A549 (cell line): ENCODE results near the gene EGLN2. TPM values are rescaled to one million over a fixed set of nuclear protein-coding genes. Genes with fewer than 3 reads are reported as not detected.

Experiments
- ATAC-seq, 2 experiments: fragments of 200-7000 bp in 1 of 2; fragments of >200 bp in 1 of 2; cut with Nextera tagmentation in 1 of 2; cut with Tn5 transposase in 1 of 2; 3 replicates each; pipeline versions ENCODE4 v1.8.0 to v1.9.1; 2018 to 2020; ENCODE audit warnings: mild to moderate bottlenecking in 1 of 2, moderate library complexity in 1 of 2
- CTCF ChIA-PET: fragments of 300-600 bp; sonication (Branson Sonifier 250); formaldehyde crosslinking; extraction: SDS; loops from one replicate; lab custom pipeline; 2021; ENCODE audit warnings: antibody characterized with exemption, inconsistent platforms; lab: Yijun Ruan, JAX
- POLR2A ChIA-PET: fragments of 350-600 bp; formaldehyde crosslinking; extraction: SDS; loops from one replicate; lab custom pipeline; 2021; ENCODE audit warnings: antibody characterized with exemption, inconsistent platforms; lab: Yijun Ruan, JAX
- DNase-seq, 2 experiments: peaks; one replicate each; pipeline versions ENCODE4 v3.0.0 to v3.0.0-alpha.2; 2011 to 2016; ENCODE audit warnings: low read depth in 1 of 2, low spot score in 1 of 2
- FAIRE-seq: peaks from 2 replicates; lab custom pipeline; 2011; peaks lifted over from hg19 to GRCh38; lab: Jason Lieb, UNC
- H3K27ac ChIP-seq, 2 experiments: fragments of >200 bp; sonication (Bioruptor Twin); formaldehyde crosslinking; 3 replicates each; pipeline ENCODE4 v1.5.1; 2016 to 2017
- H3K4me1 ChIP-seq: fragments of >200 bp; sonication (Bioruptor Twin); formaldehyde crosslinking; 3 replicates; pipeline ENCODE4 v1.6.1; 2016
- H3K4me2 ChIP-seq: fragments of >200 bp; sonication (Bioruptor Twin); formaldehyde crosslinking; 3 replicates; pipeline ENCODE4 v1.6.1; 2016
- H3K4me3 ChIP-seq: fragments of >200 bp; sonication (Bioruptor Twin); formaldehyde crosslinking; 3 replicates; pipeline ENCODE4 v1.5.1; 2016
- H3K9me3 ChIP-seq: fragments of >200 bp; sonication (Bioruptor Twin); formaldehyde crosslinking; 3 replicates; pipeline ENCODE4 v1.6.1; 2016
- CBX2 ChIP-seq: fragments of 200-600 bp; sonication (generic); IDR thresholded peaks from 2 replicates; pipeline ENCODE4 v1.6.1; 2016; ENCODE audit warnings: low read depth, mild to moderate bottlenecking, borderline replicate concordance
- CHD4 ChIP-seq: fragments of 200-600 bp; sonication (generic); IDR thresholded peaks from 2 replicates; pipeline ENCODE4 v1.6.1; 2016; ENCODE audit warnings: antibody characterized with exemption, mild to moderate bottlenecking, borderline replicate concordance
- EHMT2 ChIP-seq: fragments of 200-600 bp; sonication (generic); IDR thresholded peaks from 2 replicates; pipeline ENCODE4 v1.6.1; 2016; ENCODE audit warnings: antibody characterized with exemption, low read depth, mild to moderate bottlenecking, moderate library complexity
- EP300 ChIP-seq, 2 experiments: fragments of >200 bp; sonication (Bioruptor Twin); formaldehyde crosslinking; IDR thresholded peaks; 2 replicates in 1 of 2; 3 replicates in 1 of 2; pipeline ENCODE4 v1.6.1; 2016 to 2017
- ESRRA ChIP-seq: fragments of 150-350 bp; IDR thresholded peaks from 2 replicates; pipeline ENCODE4 v1.6.1; 2014; ENCODE audit warnings: mild to moderate bottlenecking, low read length, borderline replicate concordance
- FOSB ChIP-seq: fragments of 250-450 bp; sonication (Bioruptor Pico); IDR thresholded peaks from 2 replicates; pipeline ENCODE4 v1.5.0; 2020; ENCODE audit warnings: mild to moderate bottlenecking, moderate library complexity
- HMGXB4 ChIP-seq: fragments of 250-450 bp; sonication (Bioruptor Pico); IDR thresholded peaks from 2 replicates; pipeline ENCODE4 v1.5.0; 2021; ENCODE audit warnings: mild to moderate bottlenecking, moderate library complexity, borderline replicate concordance
- HOXB13 ChIP-seq: fragments of 250-450 bp; sonication (Bioruptor Pico); IDR thresholded peaks from 2 replicates; pipeline ENCODE4 v1.5.0; 2020; ENCODE audit warnings: low read depth, mild to moderate bottlenecking, moderate library complexity
- JUN ChIP-seq, 2 experiments: fragments of >200 bp; sonication (Bioruptor Twin); formaldehyde crosslinking; IDR thresholded peaks; 2 replicates in 1 of 2; 3 replicates in 1 of 2; pipeline ENCODE4 v1.6.1; 2016 to 2017
- KDM1A ChIP-seq: fragments of 200-600 bp; sonication (generic); IDR thresholded peaks from 2 replicates; pipeline ENCODE4 v1.6.1; 2016; ENCODE audit warnings: low read depth, mild to moderate bottlenecking
- PHF8 ChIP-seq: fragments of 200-600 bp; sonication (generic); IDR thresholded peaks from 2 replicates; pipeline ENCODE4 v1.6.1; 2016; ENCODE audit warnings: low read depth, mild to moderate bottlenecking, antibody characterized with exemption, moderate library complexity, borderline replicate concordance
- POLR2A ChIP-seq: IDR thresholded peaks from 2 replicates; pipeline ENCODE4 v1.6.1; 2012; ENCODE audit warnings: mild to moderate bottlenecking, low read length
- RFX5 ChIP-seq: fragments of 450-650 bp; IDR thresholded peaks from 2 replicates; pipeline ENCODE4 v1.7.1; 2014; ENCODE audit warnings: antibody characterized with exemption, mild to moderate bottlenecking, moderate library complexity
- SMC3 ChIP-seq: fragments of >200 bp; sonication (Bioruptor Twin); formaldehyde crosslinking; IDR thresholded peaks from 3 replicates; pipeline ENCODE4 v1.6.1; 2018; ENCODE audit warnings: inconsistent platforms
- SREBF2 ChIP-seq: fragments of 450-650 bp; IDR thresholded peaks from 2 replicates; pipeline ENCODE4 v1.6.1; 2014; ENCODE audit warnings: mild to moderate bottlenecking, moderate library complexity
- TP53 ChIP-seq: fragments of 250-450 bp; sonication (Bioruptor Pico); IDR thresholded peaks from 2 replicates; pipeline ENCODE4 v1.5.0; 2021; ENCODE audit warnings: mild to moderate bottlenecking, moderate library complexity
- ZFP36 ChIP-seq: fragments of 450-650 bp; IDR thresholded peaks from 2 replicates; pipeline ENCODE4 v1.6.1; 2014; ENCODE audit warnings: borderline replicate concordance; ENCODE audit not compliant: partially characterized antibody
- ZNF302 ChIP-seq: fragments of 250-450 bp; sonication (Bioruptor Pico); IDR thresholded peaks from 2 replicates; pipeline ENCODE4 v1.9.0; 2021; ENCODE audit warnings: inconsistent platforms, mild to moderate bottlenecking, moderate library complexity
- WGBS: methylation state at CpG from one replicate; pipeline ENCODE4 v1.1.6; 2017; ENCODE audit errors: missing lambda C conversion rate; 5-methylcytosine and 5-hydroxymethylcytosine counted together
- polyA plus RNA-seq, 4 experiments: library from polyadenylated mRNA; depleted of rRNA in 3 of 4; stranded (reverse); fragments of >200 nt; fragmentation: RNase III in 1 of 4; extraction: RNeasy Plus Mini Kit Qiagen cat#74134 plus additional on column Dnase treatment in 1 of 4; gene quantifications; 2 replicates in 3 of 4; 3 replicates in 1 of 4; pipeline ENCODE4 v1.2.3, GENCODE V29; 2011 to 2017
- TF ChIP-seq, protein P1 (sequence below): fragments of >200 bp; sonication (Bioruptor Twin); formaldehyde crosslinking; IDR thresholded peaks from 3 replicates; pipeline ENCODE4 v1.6.1; 2016

EGLN2 gene
- polyA plus RNA-seq, 2 of the 4 experiments (the other 2 are of a cell fraction): 34.7 to 81.4 TPM

DNA sequence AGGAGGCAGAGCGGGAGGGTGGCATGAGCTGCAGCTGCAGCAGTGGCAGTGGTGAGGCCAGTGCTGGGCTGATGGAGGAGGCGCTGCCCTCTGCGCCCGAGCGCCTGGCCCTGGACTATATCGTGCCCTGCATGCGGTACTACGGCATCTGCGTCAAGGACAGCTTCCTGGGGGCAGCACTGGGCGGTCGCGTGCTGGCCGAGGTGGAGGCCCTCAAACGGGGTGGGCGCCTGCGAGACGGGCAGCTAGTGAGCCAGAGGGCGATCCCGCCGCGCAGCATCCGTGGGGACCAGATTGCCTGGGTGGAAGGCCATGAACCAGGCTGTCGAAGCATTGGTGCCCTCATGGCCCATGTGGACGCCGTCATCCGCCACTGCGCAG, 2.0 kb downstream of the EGLN2 start:
- ATAC-seq: no peak

DNA sequence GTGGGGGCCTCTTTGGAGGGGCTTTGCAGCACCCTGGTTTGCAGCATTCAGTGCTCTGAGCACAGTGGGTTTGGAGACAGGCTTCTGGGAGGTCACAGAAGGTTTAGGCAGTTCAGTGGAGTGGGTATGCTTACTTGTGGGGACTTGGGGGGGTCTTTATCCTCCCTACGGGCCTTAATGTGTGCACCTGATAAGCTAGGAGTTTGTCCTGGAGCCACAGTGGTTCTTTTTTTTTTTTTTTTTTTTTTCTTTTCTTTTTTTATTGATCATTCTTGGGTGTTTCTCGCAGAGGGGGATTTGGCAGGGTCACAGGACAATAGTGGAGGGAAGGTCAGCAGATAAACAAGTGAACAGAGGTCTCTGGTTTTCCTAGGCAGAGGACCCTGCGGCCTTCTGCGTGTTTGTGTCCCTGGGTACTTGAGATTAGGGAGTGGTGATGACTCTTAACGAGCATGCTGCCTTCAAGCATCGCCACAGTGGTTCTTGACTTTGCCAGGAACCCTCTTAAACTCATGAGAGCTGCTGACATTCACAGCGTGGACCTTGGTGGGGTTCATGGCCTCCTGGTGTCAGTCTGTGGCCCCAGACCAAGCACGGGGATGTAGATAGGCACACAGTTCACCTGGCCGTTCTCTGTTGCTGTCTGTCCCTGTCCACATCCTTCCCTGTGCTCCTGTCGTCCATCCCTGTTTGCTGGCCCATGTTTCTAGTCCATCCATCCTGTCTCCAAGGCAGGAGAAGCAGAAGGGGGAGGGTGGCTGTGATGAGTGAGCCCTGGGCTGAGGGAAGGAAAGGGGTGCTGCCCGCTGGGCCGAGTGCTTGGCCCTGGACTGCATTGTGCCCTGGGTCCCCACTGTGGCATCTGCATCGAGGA, 2.7 kb downstream of the EGLN2 start:
- ATAC-seq: no peak
- ChIA-PET CTCF (interaction anchor here (0.6 to 15.7 kb wide), 9 partner anchors 12 to 629 kb away, joined by 3 to 162 read pairs (median 5); partner anchors contain the start of gene RAB4B), POLR2A (interaction anchor here (0.6 to 1.5 kb wide), 4 partner anchors 24 to 463 kb away, joined by 3 to 12 read pairs (median 6); partner anchors contain the start of genes ACTMAP and RAB4B)
- H3K9me3 ChIP-seq: no peaks in the 10 kb centered on the region
- peak overlapping the region; percentile 96 for H3K4me2 ChIP-seq
- TF ChIP-seq JUN (IDR thresholded peaks at IDR 0.05) (no peak; a peak in 1 of 5 replicates), ZNF302 (CRISPR knock-in tag) (no peak), CBX2 (no peak), EP300 (IDR thresholded peaks at IDR 0.05) (no peak), HMGXB4 (no peak), SREBF2 (no peak), KDM1A (no peak), RFX5 (no peak), ZFP36 (no peak), HOXB13 (CRISPR knock-in tag) (no peak), SMC3 (no peak), EHMT2 (no peak), CHD4 (no peak), PHF8 (no peak), ESRRA (no peak)
- TF ChIP-seq, protein P1, sequence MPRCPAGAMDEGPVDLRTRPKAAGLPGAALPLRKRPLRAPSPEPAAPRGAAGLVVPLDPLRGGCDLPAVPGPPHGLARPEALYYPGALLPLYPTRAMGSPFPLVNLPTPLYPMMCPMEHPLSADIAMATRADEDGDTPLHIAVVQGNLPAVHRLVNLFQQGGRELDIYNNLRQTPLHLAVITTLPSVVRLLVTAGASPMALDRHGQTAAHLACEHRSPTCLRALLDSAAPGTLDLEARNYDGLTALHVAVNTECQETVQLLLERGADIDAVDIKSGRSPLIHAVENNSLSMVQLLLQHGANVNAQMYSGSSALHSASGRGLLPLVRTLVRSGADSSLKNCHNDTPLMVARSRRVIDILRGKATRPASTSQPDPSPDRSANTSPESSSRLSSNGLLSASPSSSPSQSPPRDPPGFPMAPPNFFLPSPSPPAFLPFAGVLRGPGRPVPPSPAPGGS: no peak
- TF ChIP-seq, all 56 proteins: peak for 0
- peaks cover 59% of the 10 kb centered on the region for H3K4me1 ChIP-seq
- 85% methylated on average over 13 of the region's 13 CpGs for WGBS
- peak overlapping the region in 1 of 2 experiments; percentile 20; a peak in 1 of 6 replicates for H3K27ac ChIP-seq
- no peak for DNase-seq
- peak; percentile 13 for FAIRE-seq
- no peak overlapping the region for H3K4me3 ChIP-seq

More for the DNA sequence above, 2.0 kb downstream of the EGLN2 start:
- ChIA-PET POLR2A (interaction anchor here (0.6 to 1.5 kb wide), 4 partner anchors 23 to 464 kb away, joined by 3 to 12 read pairs (median 6); partner anchors contain the start of genes ACTMAP and RAB4B), CTCF (interaction anchor here (0.6 to 15.7 kb wide), 7 partner anchors 13 to 630 kb away, joined by 3 to 162 read pairs (median 8); partner anchors contain the start of gene RAB4B)
- H3K4me2 ChIP-seq: peak overlapping the region; percentile 96
- peaks cover 55% of the 10 kb centered on the region for H3K4me1 ChIP-seq
- TF ChIP-seq TP53 (CRISPR knock-in tag) (no peak), POLR2A (no peak), ESRRA (no peak), FOSB (CRISPR knock-in tag) (no peak)
- H3K27ac ChIP-seq: no peak overlapping the region; a peak in 1 of 6 replicates
- no peaks in the 10 kb centered on the region for H3K9me3 ChIP-seq
- FAIRE-seq (no peak), DNase-seq (no peak)
- no peak overlapping the region; the same call in 2 of the 3 replicates for H3K4me3 ChIP-seq
- 94% methylated on average over 27 of the region's 27 CpGs for WGBS
